Endodermal cell (in vitro differentiated cells): ENCODE results near the gene EVI2B. TPM values are rescaled to one million over a fixed set of nuclear protein-coding genes. Genes with fewer than 3 reads are reported as not detected.

ENCODE experiments used
- DNase-seq: peaks from one replicate; pipeline ENCODE4 v3.0.0-alpha.2; 2017
- H3K27ac ChIP-seq: 2 replicates; pipeline ENCODE4 v1.5.1; 2013; ENCODE audit warnings: mild to moderate bottlenecking, low read depth, low read length, moderate library complexity
- H3K27me3 ChIP-seq: 2 replicates; pipeline ENCODE4 v1.6.1; 2013; ENCODE audit warnings: mild to moderate bottlenecking, low read length, moderate library complexity; ENCODE audit not compliant: insufficient read depth, control insufficient read depth, poor library complexity, severe bottlenecking
- H3K36me3 ChIP-seq: 2 replicates; pipeline ENCODE4 v1.7.0; 2013; ENCODE audit warnings: mild to moderate bottlenecking, low read length, moderate library complexity; ENCODE audit not compliant: control insufficient read depth, insufficient read depth
- H3K4me1 ChIP-seq: one replicate; pipeline ENCODE4 v1.7.0; 2013; ENCODE audit warnings: low read length; ENCODE audit not compliant: control insufficient read depth, insufficient read depth
- H3K4me3 ChIP-seq: 2 replicates; pipeline ENCODE4 v1.5.1; 2013; ENCODE audit warnings: mild to moderate bottlenecking, low read length, moderate library complexity
- H3K9ac ChIP-seq: 2 replicates; pipeline ENCODE4 v1.6.1; 2013; ENCODE audit warnings: mild to moderate bottlenecking, low read length, moderate library complexity; ENCODE audit not compliant: poor library complexity, severe bottlenecking; ENCODE audit errors: extremely low read depth
- H3K9me3 ChIP-seq: 2 replicates; pipeline ENCODE4 v1.6.1; 2013; ENCODE audit warnings: mild to moderate bottlenecking, low read length, moderate library complexity; ENCODE audit not compliant: control insufficient read depth
- H3K27ac Mint-ChIP-seq: 2 replicates; pipeline ENCODE4 v1.8.0; 2020; ENCODE audit warnings: mixed read lengths
- H3K27me3 Mint-ChIP-seq: 2 replicates; pipeline ENCODE4 v1.8.0; 2021; ENCODE audit warnings: mild to moderate bottlenecking, mixed read lengths; ENCODE audit not compliant: insufficient read depth
- H3K36me3 Mint-ChIP-seq: 2 replicates; pipeline ENCODE4 v1.8.0; 2020; ENCODE audit warnings: low read depth, mixed read lengths
- H3K4me1 Mint-ChIP-seq: 2 replicates; pipeline ENCODE4 v1.8.0; 2020; ENCODE audit warnings: mixed read lengths
- H3K4me3 Mint-ChIP-seq: 2 replicates; pipeline ENCODE4 v1.8.0; 2020; ENCODE audit warnings: mild to moderate bottlenecking, moderate library complexity, mixed read lengths
- H3K9me3 Mint-ChIP-seq: 2 replicates; pipeline ENCODE4 v1.8.0; 2020; ENCODE audit warnings: mild to moderate bottlenecking, mixed read lengths
- CTCF ChIP-seq: fragments of 200-600 bp; sonication (generic); conservative IDR thresholded peaks from 2 replicates; pipeline ENCODE4 v1.5.0; 2021; ENCODE audit warnings: antibody characterized with exemption, mild to moderate bottlenecking
- WGBS, 2 experiments: methylation state at CpG; one replicate each; pipeline versions ENCODE4 v1.1.5 to v1.1.7; 2013; ENCODE audit warnings: missing lambda C conversion rate in 2 of 2, mixed read lengths in 1 of 2; ENCODE audit not compliant: insufficient coverage in 1 of 2, insufficient read length in 1 of 2; 5-methylcytosine and 5-hydroxymethylcytosine counted together
- total RNA-seq, 2 donors: library from RNA; stranded (reverse); fragmentation: NEBNext Ultra II Directional in 1 of 2; extraction: Animal tissue kit (Norgen Biotek cat#: 25700) in 1 of 2; gene quantifications; 2 replicates in 1 of 2; 3 replicates in 1 of 2; pipeline ENCODE4 v1.2.1, GENCODE V29; 2021

Gene EVI2B
- total RNA-seq, 2 donors from 2014 or later = not detected

- Histone ChIP-seq H3K36me3 (peaks cover 35% of the 10 kb centered on the region), H3K9me3 (peaks cover 7% of the 10 kb centered on the region), H3K27ac (no peak overlapping the region), H3K27me3 (no peaks in the 10 kb centered on the region), H3K4me3 (no peak overlapping the region), H3K4me1 (no peaks in the 10 kb centered on the region), H3K9ac (no peak overlapping the region)
- Mint-ChIP-seq H3K27me3 (no peaks in the 10 kb centered on the region), H3K4me1 (no peaks in the 10 kb centered on the region), H3K4me3 (no peak overlapping the region), H3K9me3 (no peaks in the 10 kb centered on the region), H3K27ac (no peak overlapping the region), H3K36me3 (peaks cover 46% of the 10 kb centered on the region)
- 69 to 82% methylated on average over 2 of the region's 2 CpGs for WGBS, 2 experiments
- DNase-seq = no peak
- TF ChIP-seq CTCF = no peak
Measured at GRCh38 chr17:31279401-31279800, 34.5 kb downstream of the EVI2B start.

GRCh38 chr17:31275116-31275515 lies 38.7 kb downstream of the EVI2B start:
- no peaks in the 10 kb centered on the region for H3K9me3 ChIP-seq
- Mint-ChIP-seq H3K4me1 (no peaks in the 10 kb centered on the region), H3K9me3 (no peaks in the 10 kb centered on the region), H3K36me3 (peaks cover 37% of the 10 kb centered on the region), H3K27me3 (no peaks in the 10 kb centered on the region), H3K4me3 (no peak overlapping the region), H3K27ac (no peak overlapping the region)
- H3K27ac ChIP-seq = no peak overlapping the region
- no peak overlapping the region for H3K4me3 ChIP-seq
- no peak overlapping the region for H3K9ac ChIP-seq
- no peak for DNase-seq
- no CpG with 5 or more reads among the region's 1 CpG for WGBS, 2 experiments
- peaks cover 56% of the 10 kb centered on the region for H3K36me3 ChIP-seq
- H3K27me3 ChIP-seq = no peaks in the 10 kb centered on the region
- no peaks in the 10 kb centered on the region for H3K4me1 ChIP-seq
- TF ChIP-seq CTCF = no peak

GRCh38 chr17:31274252-31274651 lies 39.6 kb downstream of the EVI2B start:
- H3K4me3 Mint-ChIP-seq = no peak overlapping the region
- H3K27ac Mint-ChIP-seq = no peak overlapping the region
- no peak for TF ChIP-seq CTCF
- Histone ChIP-seq H3K27ac (no peak overlapping the region), H3K9me3 (no peaks in the 10 kb centered on the region), H3K4me1 (no peaks in the 10 kb centered on the region), H3K27me3 (no peaks in the 10 kb centered on the region), H3K36me3 (peaks cover 63% of the 10 kb centered on the region), H3K4me3 (no peak overlapping the region), H3K9ac (no peak overlapping the region)
- no peaks in the 10 kb centered on the region for H3K9me3 Mint-ChIP-seq
- H3K4me1 Mint-ChIP-seq = peaks cover 6% of the 10 kb centered on the region
- no peak for DNase-seq
- 83 to 100% methylated on average over 1 to 2 of the region's 2 CpGs for WGBS, 2 experiments
- H3K27me3 Mint-ChIP-seq = no peaks in the 10 kb centered on the region
- H3K36me3 Mint-ChIP-seq = peaks cover 44% of the 10 kb centered on the region
